GM12864 (cell line): ENCODE data around the gene DQX1.
"Not testable (repeated sequence)": the region's sequence is repeated elsewhere in the genome, so short reads cannot be mapped to it uniquely, and the experiment has no call there.

Source experiments
- DNase-seq: peaks from one replicate; pipeline ENCODE4 v3.0.0-alpha.2; 2011; ENCODE audit warnings: low read depth
- H3K4me3 ChIP-seq: 2 replicates; pipeline ENCODE4 v1.5.1; 2011; ENCODE audit warnings: mild to moderate bottlenecking, low read depth, low read length, control low read depth
- CTCF ChIP-seq: IDR thresholded peaks from 2 replicates; pipeline ENCODE4 v1.5.1; 2011; ENCODE audit warnings: low read depth, mild to moderate bottlenecking, moderate library complexity, low read length, control low read depth, inconsistent platforms; ENCODE audit errors: missing control alignments

Gene DQX1

GRCh38 chr2:74489906-74490305 lies 36.1 kb downstream of the DQX1 start:
- no peak overlapping the region for H3K4me3 ChIP-seq
- no peak for TF ChIP-seq CTCF

GRCh38 chr2:74488643-74489481 lies 37.2 kb downstream of the DQX1 start:
- TF ChIP-seq CTCF: no peak
- no peak overlapping the region for H3K4me3 ChIP-seq
- no peak for DNase-seq

More at GRCh38 chr2:74489906-74490305, 36.1 kb downstream of the DQX1 start:
- DNase-seq: no peak

GRCh38 chr2:74486141-74486540 lies 39.9 kb downstream of the DQX1 start:
- no peak overlapping the region for H3K4me3 ChIP-seq
- no peak for DNase-seq
- no peak for TF ChIP-seq CTCF

- H3K4me3 ChIP-seq: peak overlapping the region; percentile 95
- not testable (repeated sequence) for DNase-seq
Measured at GRCh38 chr2:74483675-74484164, 42.3 kb downstream of the DQX1 start.

GRCh38 chr2:74482801-74483674 lies 43.0 kb downstream of the DQX1 start, which contains the start of the genes CCDC142 and TTC31:
Gene CCDC142 (minus strand): TSS chr2:74482998. CDS start chr2:74482837, 161 bp downstream.
Gene TTC31 (plus strand): TSS chr2:74483081. CDS start chr2:74483096, 15 bp downstream.
- DNase-seq: peak; percentile 84
- peak; percentile 92 for TF ChIP-seq CTCF

GRCh38 chr2:74481961-74482800 lies 43.9 kb downstream of the DQX1 start:
- TF ChIP-seq CTCF: no peak
- no peak for DNase-seq
- peak overlapping the region; percentile 95 for H3K4me3 ChIP-seq

More at GRCh38 chr2:74482801-74483674, 43.0 kb downstream of the DQX1 start, which contains the start of the genes CCDC142 and TTC31:
- peak within 1 kb of the TSS; percentile 95 for H3K4me3 ChIP-seq
